ENCODE results near the gene GSTM4.

DNA sequence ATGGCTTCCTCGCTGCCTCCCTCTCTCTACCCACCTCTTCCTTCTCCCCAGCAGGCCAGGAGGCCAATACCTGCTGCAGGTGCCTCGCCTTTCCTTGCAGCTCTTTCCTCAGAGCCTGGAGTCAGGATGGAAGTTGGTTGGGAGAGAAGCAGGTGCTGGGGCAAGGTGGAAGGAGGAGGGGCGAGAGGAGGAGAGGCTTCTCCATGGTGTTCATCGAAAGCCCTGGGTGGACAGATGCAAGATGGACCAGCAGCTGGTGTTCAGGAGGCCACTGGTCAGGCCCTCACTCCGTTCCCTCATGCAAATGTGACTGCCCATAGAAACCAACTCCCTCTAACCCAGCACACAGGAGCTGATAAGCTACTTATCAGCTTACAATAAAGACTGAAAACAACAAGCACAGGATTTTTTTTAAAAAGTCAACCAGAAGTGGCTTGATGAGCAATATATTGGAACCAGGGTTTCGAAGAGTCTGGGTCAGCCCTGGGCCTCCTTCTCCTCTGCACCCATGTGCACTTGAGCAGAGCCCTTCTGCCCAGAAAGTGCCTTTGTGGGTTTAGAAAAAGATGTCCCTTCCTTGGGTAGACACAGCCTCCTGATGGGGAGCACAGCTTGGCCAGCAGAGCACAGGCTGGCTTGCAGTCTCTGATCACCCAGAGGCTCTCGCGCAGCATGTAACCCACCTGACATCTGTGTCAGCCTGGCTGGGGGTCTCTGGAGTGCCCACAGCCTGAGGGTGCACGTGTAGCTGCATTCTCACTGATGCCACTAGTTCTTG lies 16.6 kb upstream of the GSTM4 start:
- TF ChIP-seq, protein P1, sequence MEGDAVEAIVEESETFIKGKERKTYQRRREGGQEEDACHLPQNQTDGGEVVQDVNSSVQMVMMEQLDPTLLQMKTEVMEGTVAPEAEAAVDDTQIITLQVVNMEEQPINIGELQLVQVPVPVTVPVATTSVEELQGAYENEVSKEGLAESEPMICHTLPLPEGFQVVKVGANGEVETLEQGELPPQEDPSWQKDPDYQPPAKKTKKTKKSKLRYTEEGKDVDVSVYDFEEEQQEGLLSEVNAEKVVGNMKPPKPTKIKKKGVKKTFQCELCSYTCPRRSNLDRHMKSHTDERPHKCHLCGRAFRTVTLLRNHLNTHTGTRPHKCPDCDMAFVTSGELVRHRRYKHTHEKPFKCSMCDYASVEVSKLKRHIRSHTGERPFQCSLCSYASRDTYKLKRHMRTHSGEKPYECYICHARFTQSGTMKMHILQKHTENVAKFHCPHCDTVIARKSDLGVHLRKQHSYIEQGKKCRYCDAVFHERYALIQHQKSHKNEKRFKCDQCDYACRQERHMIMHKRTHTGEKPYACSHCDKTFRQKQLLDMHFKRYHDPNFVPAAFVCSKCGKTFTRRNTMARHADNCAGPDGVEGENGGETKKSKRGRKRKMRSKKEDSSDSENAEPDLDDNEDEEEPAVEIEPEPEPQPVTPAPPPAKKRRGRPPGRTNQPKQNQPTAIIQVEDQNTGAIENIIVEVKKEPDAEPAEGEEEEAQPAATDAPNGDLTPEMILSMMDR (conservative IDR thresholded peaks at IDR 0.05; ENCODE audit: low read depth, low read length): no peak
- TF ChIP-seq RFX5 (IDR thresholded peaks at IDR 0.05; ENCODE audit: low read depth, low read length) (no peak), POLR2A (IDR thresholded peaks at IDR 0.05; ENCODE audit: low read depth, low read length) (no peak), MXI1 (IDR thresholded peaks at IDR 0.05; ENCODE audit: borderline replicate concordance, low read depth, low read length) (no peak), NFE2L2 (IDR thresholded peaks at IDR 0.05; ENCODE audit: low read depth, low read length) (no peak), RAD21 (IDR thresholded peaks at IDR 0.05; ENCODE audit: low read length) (no peak), SMC3 (IDR thresholded peaks at IDR 0.05; ENCODE audit: low read depth, low read length) (no peak), FOS (IDR thresholded peaks at IDR 0.05; ENCODE audit: low read depth, low read length) (no peak), RCOR1 (IDR thresholded peaks at IDR 0.05; ENCODE audit: insufficient replicate concordance, low read length) (no peak), ELK1 (IDR thresholded peaks at IDR 0.05; ENCODE audit: borderline replicate concordance, low read depth, low read length) (no peak), BHLHE40 (IDR thresholded peaks at IDR 0.05; ENCODE audit: low read depth, low read length) (no peak), MAZ (IDR thresholded peaks at IDR 0.05; ENCODE audit: borderline replicate concordance, low read depth, low read length) (no peak), CEBPB (IDR thresholded peaks at IDR 0.05; ENCODE audit: low read depth, low read length) (no peak)
- TF ChIP-seq, protein P2, sequence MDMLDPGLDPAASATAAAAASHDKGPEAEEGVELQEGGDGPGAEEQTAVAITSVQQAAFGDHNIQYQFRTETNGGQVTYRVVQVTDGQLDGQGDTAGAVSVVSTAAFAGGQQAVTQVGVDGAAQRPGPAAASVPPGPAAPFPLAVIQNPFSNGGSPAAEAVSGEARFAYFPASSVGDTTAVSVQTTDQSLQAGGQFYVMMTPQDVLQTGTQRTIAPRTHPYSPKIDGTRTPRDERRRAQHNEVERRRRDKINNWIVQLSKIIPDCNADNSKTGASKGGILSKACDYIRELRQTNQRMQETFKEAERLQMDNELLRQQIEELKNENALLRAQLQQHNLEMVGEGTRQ (IDR thresholded peaks at IDR 0.05; ENCODE audit: low read depth, low read length): no peak
